Muscle layer of duodenum (tissue), 2 donors: ENCODE measurements around the gene PHLDB1.
A peak's percentile ranks its signal among the peaks of the same experiment; 100 is the strongest.

Experiments
- H3K27ac ChIP-seq: one replicate; pipeline ENCODE4 v1.7.0; 2013; ENCODE audit warnings: mild to moderate bottlenecking, low read length
- H3K27me3 ChIP-seq: one replicate; pipeline ENCODE4 v1.7.0; 2013; ENCODE audit warnings: low read depth, mild to moderate bottlenecking, control low read depth, low read length
- H3K36me3 ChIP-seq, 2 donors: one replicate each; pipeline ENCODE4 v1.7.0; 2013; ENCODE audit warnings: low read length in 2 of 2, control low read depth in 1 of 2, mild to moderate bottlenecking in 1 of 2; ENCODE audit not compliant: insufficient read depth in 2 of 2, control insufficient read depth in 1 of 2
- H3K4me1 ChIP-seq, 2 donors: one replicate each; pipeline ENCODE4 v1.7.0; 2013; ENCODE audit warnings: low read length in 2 of 2, mild to moderate bottlenecking in 2 of 2, control low read depth in 1 of 2, moderate library complexity in 1 of 2; ENCODE audit not compliant: insufficient read depth in 2 of 2, control insufficient read depth in 1 of 2
- H3K4me3 ChIP-seq, 2 donors: one replicate each; pipeline ENCODE4 v1.7.0; 2013; ENCODE audit warnings: low read length in 2 of 2, low read depth in 1 of 2, mild to moderate bottlenecking in 1 of 2
- H3K9me3 ChIP-seq, 2 donors: one replicate each; pipeline ENCODE4 v1.7.0; 2013; ENCODE audit warnings: low read length in 2 of 2, control low read depth in 1 of 2, mild to moderate bottlenecking in 1 of 2; ENCODE audit not compliant: control insufficient read depth in 1 of 2
- donor health status: healthy.

PHLDB1 gene

GRCh38 chr11:118633979-118634378, 26.6 kb downstream of the PHLDB1 start:
- Histone ChIP-seq H3K27me3 (no peaks in the 10 kb centered on the region), H3K36me3 (peaks cover 18 to 76% of the 10 kb centered on the region in 2 donors), H3K27ac (peak overlapping the region; percentile 56), H3K9me3 (no peaks in the 10 kb centered on the region), H3K4me1 (peaks cover 18 to 48% of the 10 kb centered on the region in 2 donors), H3K4me3 (peak overlapping the region; percentile 34 to 56)

DNA sequence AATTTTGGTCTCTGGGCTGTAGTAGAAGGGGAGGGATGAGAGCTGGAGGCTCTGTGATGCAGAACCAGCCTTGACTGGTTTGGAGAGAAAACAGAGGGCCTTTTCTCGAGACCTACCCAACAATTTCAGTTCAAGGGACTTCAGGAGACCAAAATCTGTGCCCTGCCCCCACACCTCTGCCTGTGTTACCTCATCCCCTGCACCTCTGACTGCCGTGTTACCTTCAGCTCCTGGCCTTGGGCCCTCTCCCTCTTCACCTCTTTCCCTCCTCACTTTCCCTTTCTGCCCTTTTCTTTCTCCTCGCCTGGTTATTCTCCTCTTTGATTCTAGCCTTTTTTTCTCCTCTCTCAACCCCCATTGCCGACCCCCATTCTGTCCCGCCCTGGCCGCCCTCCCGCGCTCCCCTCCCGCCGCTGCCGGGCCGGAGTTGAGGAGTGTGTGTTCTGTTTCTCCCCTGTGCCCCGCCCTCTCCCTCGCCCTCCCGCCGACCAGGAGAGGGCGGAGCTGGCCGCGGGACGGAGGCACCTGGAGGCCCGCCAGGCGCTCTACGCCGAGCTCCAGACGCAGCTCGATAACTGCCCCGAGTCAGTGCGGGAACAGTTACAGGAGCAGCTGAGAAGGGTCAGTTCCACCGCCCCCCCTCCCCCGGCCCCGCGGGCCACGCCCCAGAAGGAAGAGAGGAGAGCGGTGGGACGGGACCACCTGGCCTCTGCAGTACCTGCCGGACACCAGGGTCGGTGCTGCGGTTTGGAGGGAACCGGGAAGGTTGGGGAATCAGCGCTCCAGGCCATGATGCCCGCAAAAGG, 27.2 kb downstream of the PHLDB1 start:
- Histone ChIP-seq H3K27me3 (no peaks in the 10 kb centered on the region), H3K9me3 (no peaks in the 10 kb centered on the region), H3K4me1 (peaks cover 18 to 49% of the 10 kb centered on the region in 2 donors), H3K27ac (peak overlapping the region; percentile 56), H3K4me3 (peak overlapping the region; percentile 34 to 56), H3K36me3 (peaks cover 16 to 74% of the 10 kb centered on the region in 2 donors)

GRCh38 chr11:118635237-118635591, 27.8 kb downstream of the PHLDB1 start:
- Histone ChIP-seq H3K27ac (peak overlapping the region; percentile 15), H3K9me3 (no peaks in the 10 kb centered on the region), H3K4me3 (peak overlapping the region; percentile 14 to 56), H3K27me3 (no peaks in the 10 kb centered on the region), H3K36me3 (peaks cover 16 to 68% of the 10 kb centered on the region in 2 donors), H3K4me1 (peaks cover 18 to 54% of the 10 kb centered on the region in 2 donors)

GRCh38 chr11:118635642-118636041, 28.2 kb downstream of the PHLDB1 start:
- peaks cover 16 to 64% of the 10 kb centered on the region in 2 donors for H3K36me3 ChIP-seq
- no peaks in the 10 kb centered on the region for H3K9me3 ChIP-seq
- H3K4me3 ChIP-seq: peak overlapping the region; percentile 14 to 56
- no peaks in the 10 kb centered on the region for H3K27me3 ChIP-seq
- H3K4me1 ChIP-seq: peaks cover 18 to 55% of the 10 kb centered on the region in 2 donors
- no peak overlapping the region for H3K27ac ChIP-seq

- Histone ChIP-seq H3K4me1 (peaks cover 18 to 59% of the 10 kb centered on the region in 2 donors), H3K27me3 (no peaks in the 10 kb centered on the region), H3K4me3 (no peak overlapping the region), H3K36me3 (peaks cover 17 to 58% of the 10 kb centered on the region in 2 donors), H3K9me3 (no peaks in the 10 kb centered on the region), H3K27ac (no peak overlapping the region)
These were observed 29.3 kb downstream of the PHLDB1 start for GRCh38 chr11:118636569-118637290.

GRCh38 chr11:118638726-118639125, 31.3 kb downstream of the PHLDB1 start:
- Histone ChIP-seq H3K36me3 (peaks cover 32 to 59% of the 10 kb centered on the region in 2 donors), H3K27ac (no peak overlapping the region), H3K27me3 (no peaks in the 10 kb centered on the region), H3K4me3 (no peak overlapping the region), H3K4me1 (peaks cover 10 to 53% of the 10 kb centered on the region in 2 donors), H3K9me3 (no peaks in the 10 kb centered on the region)

DNA sequence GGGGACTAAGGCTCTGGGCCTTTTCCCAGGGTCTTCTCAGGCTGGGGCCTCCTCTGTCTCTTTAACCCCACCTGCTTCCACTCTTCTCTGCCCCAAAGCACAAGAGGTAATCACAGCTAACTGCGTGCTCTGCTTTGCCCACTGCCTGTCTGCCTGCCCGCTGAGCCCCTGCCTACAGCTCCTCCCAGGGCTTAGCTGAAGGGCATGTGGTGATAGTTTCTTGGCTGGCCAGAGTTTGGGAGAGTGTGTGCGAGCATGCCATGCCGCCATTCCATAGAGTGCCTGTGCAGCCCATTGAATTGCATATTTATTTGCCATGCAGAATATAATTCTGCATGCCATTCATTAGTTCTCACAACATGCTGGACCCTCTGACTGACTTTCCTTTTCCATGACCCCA, 32.5 kb downstream of the PHLDB1 start:
- H3K27ac ChIP-seq: no peak overlapping the region
- H3K27me3 ChIP-seq: no peaks in the 10 kb centered on the region
- H3K9me3 ChIP-seq: no peaks in the 10 kb centered on the region
- no peak overlapping the region for H3K4me3 ChIP-seq
- peaks cover 43 to 69% of the 10 kb centered on the region in 2 donors for H3K36me3 ChIP-seq
- peaks cover 5 to 43% of the 10 kb centered on the region in 2 donors for H3K4me1 ChIP-seq

DNA sequence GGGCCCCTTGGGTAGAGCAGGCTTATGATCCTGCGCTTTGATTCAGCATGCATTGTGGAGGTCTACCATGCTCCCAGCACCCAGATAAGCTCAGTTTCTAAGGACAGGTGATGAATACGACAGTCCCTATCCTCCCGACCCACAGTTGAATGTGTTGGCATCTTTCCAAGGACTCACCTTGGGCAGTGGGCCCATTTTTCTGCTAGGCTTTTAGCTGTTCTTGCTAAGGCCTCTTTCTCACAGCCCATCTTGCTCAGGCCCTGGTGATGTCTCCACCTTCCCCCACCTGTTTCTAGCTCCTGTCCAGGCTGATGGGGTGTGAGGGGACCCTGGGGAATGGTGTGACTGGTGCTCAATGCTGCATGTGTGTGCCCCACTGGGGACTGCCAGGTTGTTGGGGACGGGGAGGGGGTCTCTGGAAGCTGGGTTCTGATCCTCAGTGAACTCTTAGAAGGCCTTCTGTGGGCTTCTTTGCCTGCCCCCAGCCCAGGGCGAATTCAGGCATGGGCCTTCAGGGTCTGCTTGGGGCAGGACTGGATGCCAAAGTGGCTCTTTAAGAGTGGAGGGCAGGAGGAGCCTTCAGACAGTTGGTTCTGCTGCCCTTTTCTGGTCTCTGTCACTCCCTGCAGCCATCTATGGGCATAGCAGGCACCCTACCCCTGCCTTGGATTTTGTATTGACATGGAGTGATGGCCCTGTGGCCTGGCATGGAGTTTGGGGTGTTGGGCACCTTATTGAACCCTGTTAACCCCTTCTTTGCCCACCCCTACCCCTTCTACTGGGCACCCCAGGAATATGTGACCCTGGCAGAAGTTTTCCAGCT, 33.1 kb downstream of the PHLDB1 start:
- Histone ChIP-seq H3K27me3 (no peaks in the 10 kb centered on the region), H3K9me3 (no peaks in the 10 kb centered on the region), H3K4me3 (no peak overlapping the region), H3K27ac (no peak overlapping the region), H3K4me1 (peaks cover 0 to 36% of the 10 kb centered on the region in 2 donors), H3K36me3 (peaks cover 50 to 71% of the 10 kb centered on the region in 2 donors)

DNA sequence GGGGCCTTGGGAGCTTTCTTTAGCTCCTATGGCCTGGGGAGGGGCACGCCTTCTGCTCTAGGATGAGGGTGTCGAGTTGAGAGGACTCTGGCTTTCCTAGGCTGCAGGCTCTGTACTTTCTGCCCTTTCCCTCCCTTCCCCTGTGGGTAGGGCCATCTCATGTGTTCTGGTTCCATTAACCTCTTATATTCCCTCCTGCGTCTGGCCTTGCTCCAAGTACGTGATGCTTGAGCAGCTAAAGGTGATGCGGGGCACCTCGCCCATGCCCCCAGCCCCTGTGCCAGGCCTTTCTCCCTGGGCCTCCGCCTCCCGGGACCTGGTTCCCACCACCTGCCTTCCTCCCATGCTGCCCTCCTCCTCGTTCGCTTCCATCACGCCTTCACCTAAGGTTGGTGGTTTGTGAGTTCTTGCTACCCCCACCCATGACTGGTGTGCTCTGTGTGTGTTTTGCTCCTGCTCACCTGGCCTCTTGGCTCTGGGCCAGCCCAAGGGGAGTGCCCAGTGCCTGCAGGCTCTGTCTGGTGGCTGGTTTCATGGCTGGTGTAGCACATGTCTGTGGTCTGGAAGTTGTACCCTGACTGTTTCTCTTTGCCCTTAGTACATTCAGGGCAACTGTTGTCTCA, 34.1 kb downstream of the PHLDB1 start:
- no peaks in the 10 kb centered on the region for H3K27me3 ChIP-seq
- H3K27ac ChIP-seq: no peak overlapping the region
- H3K36me3 ChIP-seq: peaks cover 52 to 68% of the 10 kb centered on the region in 2 donors
- no peaks in the 10 kb centered on the region for H3K9me3 ChIP-seq
- H3K4me1 ChIP-seq: peaks cover 0 to 33% of the 10 kb centered on the region in 2 donors
- no peak overlapping the region for H3K4me3 ChIP-seq

- peaks cover 0 to 33% of the 10 kb centered on the region in 2 donors for H3K4me1 ChIP-seq
- H3K4me3 ChIP-seq: no peak overlapping the region
- H3K27ac ChIP-seq: no peak overlapping the region
- peaks cover 59 to 74% of the 10 kb centered on the region in 2 donors for H3K36me3 ChIP-seq
- H3K9me3 ChIP-seq: no peaks in the 10 kb centered on the region
- H3K27me3 ChIP-seq: no peaks in the 10 kb centered on the region
These were observed 36.0 kb downstream of the PHLDB1 start for GRCh38 chr11:118643142-118643994.
